PC-9 (cell line): ENCODE data around the gene EYS. TPM values are rescaled to one million over a fixed set of nuclear protein-coding genes. Genes with fewer than 3 reads are reported as not detected.

Experiments
- BruUV-seq: library from RNA; stranded (reverse); fragments of 400-500 nt; replicated peaks from 2 replicates; lab custom pipeline; 2021; lab: Mats Ljungman, UMichigan
- CTCF ChIA-PET: fragments of 300-600 bp; sonication (Branson Sonifier 250); formaldehyde crosslinking; loops from one replicate; lab custom pipeline; 2022; ENCODE audit warnings: antibody characterized with exemption; lab: Charles Lee
- POLR2A ChIA-PET: fragments of 300-600 bp; sonication (Branson Sonifier 250); formaldehyde crosslinking; loops from one replicate; lab custom pipeline; 2022; ENCODE audit warnings: antibody characterized with exemption; ENCODE audit not compliant: unreplicated experiment; lab: Charles Lee
- DNase-seq, 2 experiments: peaks; one replicate each; pipeline versions ENCODE4 v3.0.0 to v3.0.0-alpha.2; 2015 to 2022; ENCODE audit warnings: mixed read lengths in 1 of 2
- H2AFZ ChIP-seq: fragments of 200-600 bp; sonication (generic); 2 replicates; pipeline ENCODE4 v1.8.1; 2017; ENCODE audit warnings: antibody characterized with exemption
- H3F3A ChIP-seq: fragments of 200-600 bp; sonication (generic); 2 replicates; pipeline ENCODE4 v1.8.1; 2017; ENCODE audit warnings: antibody characterized with exemption, mild to moderate bottlenecking, low read depth; ENCODE audit not compliant: insufficient read depth
- H3K27ac ChIP-seq: fragments of 200-600 bp; sonication (generic); 2 replicates; pipeline ENCODE4 v1.6.1; 2016; ENCODE audit warnings: mixed run types
- H3K27me3 ChIP-seq: fragments of 200-600 bp; sonication (generic); 2 replicates; pipeline ENCODE4 v1.6.1; 2016; ENCODE audit warnings: low read depth, mixed run types; ENCODE audit not compliant: insufficient read depth
- H3K36me3 ChIP-seq: fragments of 200-600 bp; sonication (generic); 2 replicates; pipeline ENCODE4 v1.6.1; 2016; ENCODE audit warnings: low read depth, mixed run types
- H3K4me1 ChIP-seq: fragments of 200-600 bp; sonication (generic); replicated peaks from 2 replicates; pipeline ENCODE4 v1.6.1; 2016; ENCODE audit warnings: mixed run types; ENCODE audit not compliant: insufficient read depth
- H3K4me2 ChIP-seq: fragments of 200-600 bp; sonication (generic); 2 replicates; pipeline ENCODE4 v1.6.1; 2017; ENCODE audit warnings: mixed run types
- H3K4me3 ChIP-seq: fragments of 200-600 bp; sonication (generic); 2 replicates; pipeline ENCODE4 v1.6.1; 2016; ENCODE audit warnings: mixed run types
- H3K79me2 ChIP-seq: fragments of 200-600 bp; sonication (generic); 2 replicates; pipeline ENCODE4 v1.6.1; 2017; ENCODE audit warnings: low read depth, mixed run types
- H3K9me2 ChIP-seq: fragments of 200-600 bp; sonication (generic); 2 replicates; pipeline ENCODE4 v1.8.1; 2017; ENCODE audit warnings: mild to moderate bottlenecking; ENCODE audit not compliant: insufficient read depth
- H3K9me3 ChIP-seq: fragments of 200-600 bp; sonication (generic); 2 replicates; pipeline ENCODE4 v1.8.1; 2016; ENCODE audit warnings: low read depth; ENCODE audit not compliant: insufficient read depth
- H4K20me1 ChIP-seq: fragments of 200-600 bp; sonication (generic); 2 replicates; pipeline ENCODE4 v1.8.1; 2017; ENCODE audit not compliant: insufficient read depth
- CTCF ChIP-seq: fragments of 200-600 bp; sonication (generic); conservative IDR thresholded peaks from 2 replicates; pipeline ENCODE4 v1.6.1; 2017; ENCODE audit warnings: mixed run types, antibody characterized with exemption, mild to moderate bottlenecking, moderate library complexity
- EZH2 ChIP-seq: fragments of 200-600 bp; sonication (generic); IDR thresholded peaks from 2 replicates; pipeline ENCODE4 v1.8.0; 2017; ENCODE audit warnings: antibody characterized with exemption, low read depth
- intact Hi-C: fragments of 100-400 bp; cut with micrococcal nuclease; formaldehyde crosslinking; loops from one replicate; pipeline ENCODE4 v1.10.0; 2022; ENCODE audit not compliant: unreplicated experiment
- total RNA-seq: library from RNA; stranded (reverse); gene quantifications from 2 replicates; pipeline ENCODE4 v1.2.3, GENCODE V29; 2021

The EYS gene
- total RNA-seq, 1 experiment from 2014 or later = not detected

- Histone ChIP-seq H3K9me3 (no peaks in the 10 kb centered on the region), H3K4me3 (no peak overlapping the region), H4K20me1 (no peaks in the 10 kb centered on the region), H3K27ac (no peak overlapping the region), H3F3A (no peaks in the 10 kb centered on the region), H3K27me3 (no peaks in the 10 kb centered on the region), H3K36me3 (no peaks in the 10 kb centered on the region), H3K9me2 (no peaks in the 10 kb centered on the region), H3K79me2 (no peaks in the 10 kb centered on the region), H3K4me2 (no peak overlapping the region), H3K4me1 (no peaks in the 10 kb centered on the region), H2AFZ (no peak overlapping the region)
- intact Hi-C loops = no loop called here
- no peak for DNase-seq
- BruUV-seq = no TSS peak
- POLR2A ChIA-PET = no interaction called here
- CTCF ChIA-PET = no interaction called here
- TF ChIP-seq CTCF (no peak), EZH2 (no peak)
These were observed 1359.6 kb downstream of the EYS start for GRCh38 chr6:64347411-64347810.

- Histone ChIP-seq H3K4me1 (no peaks in the 10 kb centered on the region), H3F3A (no peaks in the 10 kb centered on the region), H3K9me2 (no peaks in the 10 kb centered on the region), H3K4me2 (no peak overlapping the region), H3K27me3 (no peaks in the 10 kb centered on the region), H3K36me3 (no peaks in the 10 kb centered on the region), H3K79me2 (no peaks in the 10 kb centered on the region), H4K20me1 (no peaks in the 10 kb centered on the region), H3K27ac (no peak overlapping the region), H2AFZ (no peak overlapping the region), H3K9me3 (no peaks in the 10 kb centered on the region), H3K4me3 (no peak overlapping the region)
- POLR2A ChIA-PET = no interaction called here
- CTCF ChIA-PET = no interaction called here
- DNase-seq = no peak
- intact Hi-C loops = no loop called here
- BruUV-seq = no TSS peak
- TF ChIP-seq CTCF (no peak), EZH2 (no peak)
These were observed 1371.8 kb downstream of the EYS start for GRCh38 chr6:64335195-64335594.

GRCh38 chr6:64334636-64335035, 1372.4 kb downstream of the EYS start:
- no peak overlapping the region for H3K4me3 ChIP-seq
- BruUV-seq = no TSS peak
- no peak for TF ChIP-seq CTCF
- no peak for TF ChIP-seq EZH2
- no peaks in the 10 kb centered on the region for H4K20me1 ChIP-seq
- H3K9me2 ChIP-seq = no peaks in the 10 kb centered on the region
- no peak for DNase-seq
- no peak overlapping the region for H3K4me2 ChIP-seq
- H3K27ac ChIP-seq = no peak overlapping the region
- POLR2A ChIA-PET = no interaction called here
- no peaks in the 10 kb centered on the region for H3K4me1 ChIP-seq
- intact Hi-C loops = loop anchor here (5.0 kb wide), 1 partner anchor 322 kb away; no protein-coding TSS in a partner anchor
- no peaks in the 10 kb centered on the region for H3K79me2 ChIP-seq
- no peaks in the 10 kb centered on the region for H3F3A ChIP-seq
- CTCF ChIA-PET = no interaction called here
- H2AFZ ChIP-seq = no peak overlapping the region
- no peaks in the 10 kb centered on the region for H3K27me3 ChIP-seq
- H3K9me3 ChIP-seq = no peaks in the 10 kb centered on the region
- no peaks in the 10 kb centered on the region for H3K36me3 ChIP-seq
